CD14-positive monocyte (primary cell): Measurements from ENCODE around the gene BUD31. TPM values are rescaled to one million over a fixed set of nuclear protein-coding genes. Genes with fewer than 3 reads are reported as not detected.
"Not testable (repeated sequence)": the region's sequence is repeated elsewhere in the genome, so short reads cannot be mapped to it uniquely, and the experiment has no call there.

Source experiments
- DNase-seq, 3 donors: peaks; one replicate each; pipeline ENCODE4 v3.0.0-alpha.2; 2011 to 2022
- H2AFZ ChIP-seq: 2 replicates; pipeline ENCODE4 v1.6.0; 2012; ENCODE audit warnings: mild to moderate bottlenecking, low read depth, low read length, inconsistent platforms; ENCODE audit not compliant: insufficient read depth, poor library complexity, severe bottlenecking
- H3K27ac ChIP-seq, 2 donors: 1 replicate in 1 of 2; 2 replicates in 1 of 2; pipeline ENCODE4 v1.5.1; 2012 to 2013; ENCODE audit warnings: low read length in 2 of 2, control low read depth in 1 of 2, inconsistent platforms in 1 of 2, low read depth in 1 of 2, mild to moderate bottlenecking in 1 of 2
- H3K27me3 ChIP-seq, 2 donors: one replicate each; pipeline versions ENCODE4 v1.6.0 to v1.6.1; 2011 to 2013; ENCODE audit warnings: low read length in 2 of 2; ENCODE audit not compliant: control insufficient read depth in 2 of 2, insufficient read depth in 2 of 2
- H3K36me3 ChIP-seq, 2 donors: replicated peaks in 1 of 2; 1 replicate in 1 of 2; 2 replicates in 1 of 2; pipeline versions ENCODE4 v1.5.1 to v1.6.1; 2012 to 2013; ENCODE audit warnings: low read length in 2 of 2, control low read depth in 1 of 2, inconsistent platforms in 1 of 2, mild to moderate bottlenecking in 1 of 2; ENCODE audit not compliant: insufficient read depth in 2 of 2, control insufficient read depth in 1 of 2
- H3K4me1 ChIP-seq, 2 donors: 1 replicate in 1 of 2; 2 replicates in 1 of 2; pipeline versions ENCODE4 v1.5.1 to v1.6.1; 2012 to 2013; ENCODE audit warnings: low read length in 2 of 2, control low read depth in 1 of 2, inconsistent platforms in 1 of 2, mild to moderate bottlenecking in 1 of 2, moderate library complexity in 1 of 2; ENCODE audit not compliant: insufficient read depth in 2 of 2, control insufficient read depth in 1 of 2
- H3K4me2 ChIP-seq: replicated peaks from 2 replicates; pipeline ENCODE3; 2012; ENCODE audit warnings: low read length, moderate library complexity, mild to moderate bottlenecking; ENCODE audit not compliant: poor library complexity, severe bottlenecking; ENCODE audit errors: extremely low read depth
- H3K4me3 ChIP-seq, 3 experiments: fragments of 200-600 bp in 1 of 3; sonication (generic) in 1 of 3; replicated peaks in 1 of 3; 1 replicate in 2 of 3; 2 replicates in 1 of 3; pipeline ENCODE4 v1.5.1; 2011 to 2013; ENCODE audit warnings: low read length in 3 of 3, mild to moderate bottlenecking in 3 of 3, control low read depth in 2 of 3, low read depth in 2 of 3, inconsistent platforms in 1 of 3, moderate library complexity in 1 of 3
- H3K79me2 ChIP-seq: 2 replicates; pipeline ENCODE4 v1.6.0; 2012; ENCODE audit warnings: mild to moderate bottlenecking, control low read depth, inconsistent platforms, low read length, moderate library complexity; ENCODE audit not compliant: insufficient read depth
- H3K9ac ChIP-seq: 2 replicates; pipeline ENCODE4 v1.6.0; 2017; ENCODE audit warnings: low read length, mild to moderate bottlenecking; ENCODE audit not compliant: insufficient read depth, poor library complexity, severe bottlenecking
- H3K9me3 ChIP-seq, 2 donors: replicated peaks in 1 of 2; 1 replicate in 1 of 2; 2 replicates in 1 of 2; pipeline versions ENCODE4 v1.5.1 to v1.6.1; 2012 to 2013; ENCODE audit warnings: low read length in 2 of 2, control low read depth in 1 of 2; ENCODE audit not compliant: control insufficient read depth in 1 of 2, insufficient read depth in 1 of 2
- H4K20me1 ChIP-seq: 2 replicates; pipeline ENCODE4 v1.6.0; 2012; ENCODE audit warnings: mild to moderate bottlenecking, low read length, control low read depth, moderate library complexity; ENCODE audit not compliant: insufficient read depth
- H3K27ac Mint-ChIP-seq, 7 donors: one replicate each; pipeline ENCODE4 v1.8.0; 2020; ENCODE audit warnings: mild to moderate bottlenecking in 7 of 7, mixed read lengths in 7 of 7, moderate library complexity in 6 of 7, inconsistent platforms in 2 of 7
- H3K27me3 Mint-ChIP-seq, 3 donors: one replicate each; pipeline ENCODE4 v1.8.0; 2021 to 2022; ENCODE audit warnings: low read depth in 3 of 3, mild to moderate bottlenecking in 3 of 3, mixed read lengths in 3 of 3, moderate library complexity in 3 of 3, inconsistent platforms in 1 of 3
- H3K36me3 Mint-ChIP-seq, 2 donors: one replicate each; pipeline ENCODE4 v1.8.0; 2020; ENCODE audit warnings: mixed read lengths in 2 of 2, inconsistent platforms in 1 of 2, mild to moderate bottlenecking in 1 of 2
- H3K4me1 Mint-ChIP-seq: one replicate; pipeline ENCODE4 v1.8.0; 2020; ENCODE audit warnings: mild to moderate bottlenecking, mixed read lengths
- H3K4me3 Mint-ChIP-seq, 2 donors: one replicate each; pipeline ENCODE4 v1.8.0; 2020; ENCODE audit warnings: mild to moderate bottlenecking in 2 of 2, mixed read lengths in 2 of 2, moderate library complexity in 1 of 2
- H3K9me3 Mint-ChIP-seq, 7 donors: one replicate each; pipeline ENCODE4 v1.8.0; 2020 to 2022; ENCODE audit warnings: mixed read lengths in 7 of 7, mild to moderate bottlenecking in 6 of 7, moderate library complexity in 6 of 7, inconsistent platforms in 2 of 7
- CTCF ChIP-seq: fragments of 200-600 bp; IDR thresholded peaks from one replicate; pipeline ENCODE4 v1.8.0; 2022; ENCODE audit warnings: antibody characterized with exemption, mild to moderate bottlenecking
- WGBS: methylation state at CpG from one replicate; pipeline ENCODE4 v1.1.5; 2013; ENCODE audit warnings: missing lambda C conversion rate; ENCODE audit not compliant: insufficient coverage; 5-methylcytosine and 5-hydroxymethylcytosine counted together
- intact Hi-C, 2 donors: fragments of 100-400 bp; cut with micrococcal nuclease; formaldehyde crosslinking; loops; one replicate each; pipeline versions ENCODE4 v1.15.0 to v1.15.1; 2023
- polyA plus RNA-seq, 3 donors: library from polyadenylated mRNA; depleted of rRNA in 1 of 3; unstranded in 2 of 3; stranded (reverse) in 1 of 3; fragments of 300-500 nt in 2 of 3; fragments of >200 nt in 1 of 3; fragmentation: Illumina TruSeq in 2 of 3; gene quantifications; 1 replicate in 2 of 3; 2 replicates in 1 of 3; pipeline ENCODE4 v1.2.3, GENCODE V29; 2012 to 2021

Gene BUD31
- polyA plus RNA-seq, 3 donors: 34.3 to 256 (median 241) TPM

GRCh38 chr7:99429756-99430155 lies 21.0 kb downstream of the BUD31 start:
- intact Hi-C loops: no loop called here
- 97% methylated on average over 8 of the region's 8 CpGs for WGBS

GRCh38 chr7:99431756-99432540 lies 23.2 kb downstream of the BUD31 start:
- H2AFZ ChIP-seq, H3K9me3 Mint-ChIP-seq, H3K27ac ChIP-seq, H3K9me3 ChIP-seq, H4K20me1 ChIP-seq, DNase-seq, H3K27me3 ChIP-seq, H3K4me1 ChIP-seq, H3K4me3 ChIP-seq, H3K79me2 ChIP-seq, H3K4me1 Mint-ChIP-seq, H3K27me3 Mint-ChIP-seq, intact Hi-C loops, H3K9ac ChIP-seq, H3K4me2 ChIP-seq, H3K4me3 Mint-ChIP-seq: not testable (repeated sequence)
- H3K27ac Mint-ChIP-seq: peak overlapping the region in 1 of 7 donors; percentile 32
- H3K36me3 ChIP-seq: peaks cover 59 to 66% of the 10 kb centered on the region in 2 donors
- WGBS: 95% methylated on average over 7 of the region's 13 CpGs
- H3K36me3 Mint-ChIP-seq: peaks cover 55 to 66% of the 10 kb centered on the region in 2 donors

More at GRCh38 chr7:99429756-99430155, 21.0 kb downstream of the BUD31 start:
- no peak overlapping the region for H3K9ac ChIP-seq
- no peaks in the 10 kb centered on the region for H3K27me3 Mint-ChIP-seq
- no peaks in the 10 kb centered on the region for H3K27me3 ChIP-seq
- no peak overlapping the region for H2AFZ ChIP-seq
- H4K20me1 ChIP-seq: no peaks in the 10 kb centered on the region
- H3K4me3 ChIP-seq: no peak overlapping the region
- peaks cover 62 to 77% of the 10 kb centered on the region in 2 donors for H3K36me3 Mint-ChIP-seq
- no peaks in the 10 kb centered on the region for H3K4me1 ChIP-seq
- no peaks in the 10 kb centered on the region for H3K9me3 ChIP-seq
- H3K79me2 ChIP-seq: no peaks in the 10 kb centered on the region
- H3K27ac ChIP-seq: no peak overlapping the region
- H3K27ac Mint-ChIP-seq: no peak overlapping the region
- peaks cover 0 to 2% (median 0%) of the 10 kb centered on the region in 7 donors for H3K9me3 Mint-ChIP-seq
- H3K4me2 ChIP-seq: no peak overlapping the region
- no peak overlapping the region for H3K4me3 Mint-ChIP-seq
- TF ChIP-seq CTCF: no peak
- H3K4me1 Mint-ChIP-seq: no peaks in the 10 kb centered on the region
- peaks cover 64 to 73% of the 10 kb centered on the region in 2 donors for H3K36me3 ChIP-seq
- no peak for DNase-seq
